IMR-90 (cell line): ENCODE data around the gene LIMS1. TPM values are rescaled to one million over a fixed set of nuclear protein-coding genes. Genes with fewer than 3 reads are reported as not detected.

Source experiments
- ATAC-seq: fragments of 200-7000 bp; cut with Tn5 transposase; 2 replicates; pipeline ENCODE4 v1.9.1; 2020; ENCODE audit warnings: low read depth, mild to moderate bottlenecking, moderate library complexity
- BruUV-seq: library from RNA; stranded (reverse); fragments of 400-500 nt; replicated peaks from 2 replicates; lab custom pipeline; 2021; lab: Mats Ljungman, UMichigan
- CTCF ChIA-PET: fragments of 300-600 bp; formaldehyde crosslinking; extraction: SDS; loops from one replicate; lab custom pipeline; 2021; ENCODE audit warnings: antibody characterized with exemption; lab: Yijun Ruan, JAX
- POLR2A ChIA-PET: fragments of 300-600 bp; sonication (Branson Sonifier 250); formaldehyde crosslinking; loops from one replicate; lab custom pipeline; 2022; ENCODE audit warnings: antibody characterized with exemption; ENCODE audit not compliant: unreplicated experiment; lab: Charles Lee
- DNase-seq: peaks from one replicate; pipeline ENCODE4 v3.0.0; 2013
- H2AFZ ChIP-seq: replicated peaks from 2 replicates; pipeline ENCODE3; 2013; ENCODE audit warnings: low read length, mild to moderate bottlenecking; ENCODE audit not compliant: poor library complexity
- H2AK5ac ChIP-seq: 2 replicates; pipeline ENCODE4 v1.6.1; 2013; ENCODE audit warnings: low read depth, low read length, inconsistent platforms
- H2AK9ac ChIP-seq: replicated peaks from 2 replicates; pipeline ENCODE3; 2013; ENCODE audit warnings: mild to moderate bottlenecking, low read depth, low read length, moderate library complexity; ENCODE audit not compliant: poor library complexity
- H2BK120ac ChIP-seq: 2 replicates; pipeline ENCODE4 v1.6.1; 2013; ENCODE audit warnings: low read depth, low read length, inconsistent platforms
- H2BK15ac ChIP-seq: 3 replicates; pipeline ENCODE4 v1.6.1; 2013; ENCODE audit warnings: low read depth, low read length, inconsistent platforms
- H2BK20ac ChIP-seq: 2 replicates; pipeline ENCODE4 v1.6.1; 2013; ENCODE audit warnings: low read depth, mild to moderate bottlenecking, inconsistent platforms, low read length, moderate library complexity
- H2BK5ac ChIP-seq: 2 replicates; pipeline ENCODE4 v1.6.1; 2013; ENCODE audit warnings: mild to moderate bottlenecking, low read depth, low read length, inconsistent platforms; ENCODE audit not compliant: poor library complexity, severe bottlenecking
- H3K14ac ChIP-seq: replicated peaks from 2 replicates; pipeline ENCODE4 v1.6.1; 2013; ENCODE audit warnings: low read depth, low read length, inconsistent platforms
- H3K18ac ChIP-seq: 2 replicates; pipeline ENCODE4 v1.6.1; 2013; ENCODE audit warnings: low read depth, low read length, control low read depth
- H3K23ac ChIP-seq: 2 replicates; pipeline ENCODE4 v1.6.1; 2013; ENCODE audit warnings: low read depth, low read length, inconsistent platforms
- H3K27ac ChIP-seq: 2 replicates; pipeline ENCODE4 v1.5.1; 2013; ENCODE audit warnings: mild to moderate bottlenecking, control low read depth, low read length; ENCODE audit not compliant: insufficient read depth
- H3K27me3 ChIP-seq: 2 replicates; pipeline ENCODE4 v1.6.1; 2013; ENCODE audit warnings: low read length; ENCODE audit not compliant: control insufficient read depth, insufficient read depth
- H3K36me3 ChIP-seq: 2 replicates; pipeline ENCODE4 v1.6.1; 2013; ENCODE audit warnings: low read length, mixed read lengths; ENCODE audit not compliant: control insufficient read depth, insufficient read depth
- H3K4ac ChIP-seq: 2 replicates; pipeline ENCODE4 v1.6.1; 2013; ENCODE audit warnings: low read depth, low read length, inconsistent platforms
- H3K4me1 ChIP-seq: 2 replicates; pipeline ENCODE4 v1.6.1; 2013; ENCODE audit warnings: low read length, mixed read lengths; ENCODE audit not compliant: control insufficient read depth, insufficient read depth
- H3K4me2 ChIP-seq: 2 replicates; pipeline ENCODE4 v1.6.1; 2013; ENCODE audit warnings: low read depth, mild to moderate bottlenecking, control low read depth, low read length, moderate library complexity
- H3K4me3 ChIP-seq: 2 replicates; pipeline ENCODE4 v1.5.1; 2013; ENCODE audit warnings: low read depth, mild to moderate bottlenecking, control low read depth, low read length, moderate library complexity; ENCODE audit not compliant: insufficient read depth
- H3K56ac ChIP-seq: 2 replicates; pipeline ENCODE4 v1.6.1; 2013; ENCODE audit warnings: low read length, inconsistent platforms; ENCODE audit not compliant: insufficient read depth; ENCODE audit errors: extremely low read depth
- H3K79me1 ChIP-seq, 2 experiments: 2 replicates each; pipeline ENCODE4 v1.6.1; 2013; ENCODE audit warnings: low read length in 2 of 2, inconsistent platforms in 1 of 2, low read depth in 1 of 2
- H3K9ac ChIP-seq: 2 replicates; pipeline ENCODE4 v1.6.1; 2013; ENCODE audit warnings: low read depth, low read length, control low read depth
- H3K9me1 ChIP-seq: 2 replicates; pipeline ENCODE4 v1.6.1; 2013; ENCODE audit warnings: low read length, inconsistent platforms; ENCODE audit not compliant: insufficient read depth
- H3K9me3 ChIP-seq: 2 replicates; pipeline ENCODE4 v1.6.1; 2013; ENCODE audit warnings: low read length; ENCODE audit not compliant: control insufficient read depth, insufficient read depth
- H4K20me1 ChIP-seq: 2 replicates; pipeline ENCODE4 v1.6.1; 2013; ENCODE audit warnings: low read length, inconsistent platforms; ENCODE audit not compliant: insufficient read depth
- H4K5ac ChIP-seq: 2 replicates; pipeline ENCODE4 v1.6.1; 2013; ENCODE audit warnings: mild to moderate bottlenecking, low read depth, low read length, control low read depth
- H4K8ac ChIP-seq, 2 experiments: 2 replicates each; pipeline ENCODE4 v1.6.1; 2013; ENCODE audit warnings: low read depth in 2 of 2, low read length in 2 of 2, control low read depth in 1 of 2, inconsistent platforms in 1 of 2
- H4K91ac ChIP-seq: 2 replicates; pipeline ENCODE4 v1.6.1; 2013; ENCODE audit warnings: low read depth, low read length, inconsistent platforms; ENCODE audit not compliant: insufficient read depth
- BHLHE40 ChIP-seq: fragments of 150-350 bp; IDR thresholded peaks from 2 replicates; pipeline ENCODE4 v1.6.1; 2016; ENCODE audit warnings: mild to moderate bottlenecking, low read depth, low read length
- CEBPB ChIP-seq: IDR thresholded peaks from 2 replicates; pipeline ENCODE4 v1.6.1; 2012; ENCODE audit warnings: low read depth, low read length, improper control_type of control experiment
- FOS ChIP-seq: fragments of 150-350 bp; IDR thresholded peaks from 2 replicates; pipeline ENCODE4 v1.6.1; 2016; ENCODE audit warnings: low read depth, low read length
- MAFK ChIP-seq: IDR thresholded peaks from 2 replicates; pipeline ENCODE4 v1.6.1; 2012; ENCODE audit warnings: low read depth, low read length, improper control_type of control experiment
- MAZ ChIP-seq: IDR thresholded peaks from 2 replicates; pipeline ENCODE4 v1.6.1; 2012; ENCODE audit warnings: low read depth, mild to moderate bottlenecking, low read length, improper control_type of control experiment, moderate library complexity, borderline replicate concordance
- MXI1 ChIP-seq: IDR thresholded peaks from 2 replicates; pipeline ENCODE4 v1.6.1; 2012; ENCODE audit warnings: low read depth, mild to moderate bottlenecking, low read length, moderate library complexity, borderline replicate concordance
- NFE2L2 ChIP-seq: fragments of 150-350 bp; IDR thresholded peaks from 2 replicates; pipeline ENCODE4 v1.6.1; 2016; ENCODE audit warnings: low read depth, mild to moderate bottlenecking, low read length
- POLR2A ChIP-seq: IDR thresholded peaks from 2 replicates; pipeline ENCODE4 v1.6.1; 2012; ENCODE audit warnings: mild to moderate bottlenecking, low read depth, low read length
- RAD21 ChIP-seq: IDR thresholded peaks from 2 replicates; pipeline ENCODE4 v1.6.1; 2012; ENCODE audit warnings: low read length, improper control_type of control experiment
- RCOR1 ChIP-seq: IDR thresholded peaks from 2 replicates; pipeline ENCODE4 v1.6.1; 2012; ENCODE audit warnings: mild to moderate bottlenecking, low read length, improper control_type of control experiment; ENCODE audit not compliant: insufficient replicate concordance
- RFX5 ChIP-seq: IDR thresholded peaks from 2 replicates; pipeline ENCODE4 v1.8.0; 2012; ENCODE audit warnings: low read depth, mild to moderate bottlenecking, low read length, moderate library complexity
- SMC3 ChIP-seq: fragments of 150-350 bp; IDR thresholded peaks from 2 replicates; pipeline ENCODE4 v1.6.1; 2016; ENCODE audit warnings: low read depth, mild to moderate bottlenecking, antibody characterized with exemption, low read length, moderate library complexity
- WGBS, 2 experiments: methylation state at CpG; one replicate each; pipeline versions ENCODE4 v1.1.5 to v1.1.7; 2013; ENCODE audit warnings: missing lambda C conversion rate in 2 of 2; ENCODE audit not compliant: insufficient read length in 1 of 2; ENCODE audit errors: extremely low coverage in 2 of 2; 5-methylcytosine and 5-hydroxymethylcytosine counted together
- dilution Hi-C: fragments of 300-500 bp; cut with HindIII; formaldehyde crosslinking; loops from one replicate; pipeline ENCODE4 v1.14.3; 2018; ENCODE audit warnings: low sequenced_read_pairs; ENCODE audit not compliant: unreplicated experiment
- in situ Hi-C: fragments of 300-500 bp; cut with MboI; formaldehyde crosslinking; loops from 3 replicates; pipeline ENCODE4 v1.14.3; 2019; ENCODE audit warnings: low sequenced_read_pairs, inconsistent platforms, mixed read lengths
- intact Hi-C: fragments of 100-400 bp; cut with micrococcal nuclease; formaldehyde crosslinking; loops from 2 replicates; pipeline ENCODE4 v1.10.0; 2022
- polyA plus RNA-seq, 3 experiments: library from polyadenylated mRNA; depleted of rRNA; stranded (reverse); fragments of >200 nt; gene quantifications; 2 replicates each; pipeline ENCODE4 v1.2.3, GENCODE V29; 2012; ENCODE audit warnings: low replicate concordance in 1 of 3
- total RNA-seq: library from RNA; depleted of rRNA; stranded (reverse); fragments of >200 nt; gene quantifications from 2 replicates; pipeline ENCODE4 v1.2.3, GENCODE V29; 2012
- TF ChIP-seq, protein P1 (sequence below): fragments of 150-350 bp; IDR thresholded peaks from 2 replicates; pipeline ENCODE4 v1.6.1; 2017; ENCODE audit warnings: mild to moderate bottlenecking, antibody characterized with exemption, low read length, low read depth
- TF ChIP-seq, protein P2 (sequence below): fragments of 150-350 bp; IDR thresholded peaks from 2 replicates; pipeline ENCODE4 v1.6.1; 2016; ENCODE audit warnings: low read depth, mild to moderate bottlenecking, low read length, moderate library complexity, borderline replicate concordance

LIMS1 gene
- total and polyA plus RNA-seq, 2 of the 4 experiments (the other 2 are of a cell fraction) = 59.1 to 131 TPM

DNA sequence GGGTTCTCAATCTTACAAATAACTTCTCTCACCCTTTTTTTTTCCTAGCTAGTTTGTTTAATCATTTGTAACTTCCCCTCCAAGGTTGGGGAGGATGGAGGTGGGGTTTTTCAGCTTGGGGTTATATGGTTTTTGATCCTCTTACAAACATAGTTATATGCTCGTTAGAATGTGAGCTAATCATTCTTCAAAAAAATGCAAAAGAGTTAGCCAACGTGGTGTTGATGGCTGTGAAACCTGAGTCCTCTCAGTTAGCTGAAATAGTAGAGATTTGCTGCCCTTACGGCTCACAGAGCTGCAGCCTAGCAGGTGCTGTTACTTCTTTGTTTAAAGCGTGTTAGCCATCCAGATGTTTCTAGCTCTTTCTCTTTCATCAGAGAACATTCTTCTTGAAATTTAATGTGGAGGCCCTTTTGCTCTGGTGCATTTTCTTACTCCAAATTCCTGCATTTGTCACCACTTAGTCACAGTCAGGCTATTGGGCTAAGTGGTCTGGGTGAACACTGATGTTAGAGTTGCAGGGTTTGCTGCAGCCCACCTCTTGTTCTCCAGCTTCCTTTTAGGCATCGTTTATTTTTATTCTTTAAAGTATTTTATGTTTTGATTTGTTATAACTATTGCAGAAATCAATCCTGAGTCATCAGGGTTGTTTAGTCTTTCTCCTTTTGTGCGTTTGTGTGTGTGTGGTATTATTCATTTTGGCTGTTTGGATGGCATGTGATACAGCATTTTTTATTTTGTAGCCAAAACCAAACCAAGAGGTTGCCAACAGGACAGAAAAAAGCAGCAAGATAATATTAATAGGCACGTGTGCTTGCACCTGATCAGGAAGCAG is 41.1 kb downstream of the LIMS1 start:
- Histone ChIP-seq H4K20me1 (peaks cover 19% of the 10 kb centered on the region), H2BK120ac (peak overlapping the region; percentile 80), H3K36me3 (no peaks in the 10 kb centered on the region), H3K9me3 (no peaks in the 10 kb centered on the region), H4K5ac (peak overlapping the region; percentile 65), H3K4ac (peak overlapping the region; percentile 85), H4K8ac (peak overlapping the region in 1 of 2 experiments; percentile 55; a peak in 1 of 4 replicates), H2AK5ac (0 out of 2 replicates have a peak overlapping the region, but pooled peaks have one; percentile 46), H3K4me2 (peak overlapping the region; percentile 71), H3K9me1 (peaks cover 30% of the 10 kb centered on the region), H3K18ac (peak overlapping the region; percentile 63; the same call in 1 of the 2 replicates), H3K27ac (peak overlapping the region; percentile 60; the same call in 1 of the 2 replicates), H2AK9ac (no peak overlapping the region), H3K9ac (no peak overlapping the region), H3K4me1 (peaks cover 37% of the 10 kb centered on the region), H3K14ac (peak overlapping the region; percentile 80; the same call in 1 of the 2 replicates), H3K4me3 (no peak overlapping the region), H3K56ac (peak overlapping the region; percentile 63), H2BK5ac (peak overlapping the region; percentile 93), H3K23ac (peak overlapping the region; percentile 65; the same call in 1 of the 2 replicates), H4K91ac (peak overlapping the region; percentile 77), H2BK15ac (peak overlapping the region; percentile 74; the same call in 1 of the 3 replicates), H2BK20ac (peak overlapping the region; percentile 79), H3K79me1 (peaks cover 24 to 68% of the 10 kb centered on the region in 2 experiments), H3K27me3 (no peaks in the 10 kb centered on the region), H2AFZ (no peak overlapping the region)
- ATAC-seq = peak; percentile 50
- CTCF ChIA-PET = interaction anchor here (0.5 to 1.7 kb wide), 6 partner anchors 11 to 90 kb away, joined by 3 to 6 read pairs (median 4); no protein-coding TSS in a partner anchor
- BruUV-seq = no TSS peak
- in situ Hi-C loops (no loop called here), dilution Hi-C loops (no loop called here), intact Hi-C loops (loop anchor here (2.0 kb wide), 1 partner anchor 41 kb away; the partner anchor contains the start of gene LIMS1)
- DNase-seq = peak; percentile 95
- POLR2A ChIA-PET = interaction anchor here (0.6 to 1.1 kb wide), 2 partner anchors 20 to 40 kb away, joined by 3 read pairs; no protein-coding TSS in a partner anchor
- 0% methylated on average over 2 of the region's 7 CpGs; no CpG with 5 or more reads in 1 of the 2 experiments for WGBS, 2 experiments
- TF ChIP-seq SMC3 (no peak; the same call in 1 of the 2 replicates), BHLHE40 (peak; percentile 86), RAD21 (no peak), NFE2L2 (peak; percentile 80; the same call in 1 of the 2 replicates), POLR2A (no peak), FOS (peak; percentile 94), RFX5 (no peak), CEBPB (peak; percentile 91), MXI1 (0 out of 2 replicates have a peak, but pooled peaks have one; percentile 15), MAZ (no peak), MAFK (0 out of 2 replicates have a peak, but pooled peaks have one; percentile 29), RCOR1 (peak; percentile 87)
- TF ChIP-seq, protein P1, sequence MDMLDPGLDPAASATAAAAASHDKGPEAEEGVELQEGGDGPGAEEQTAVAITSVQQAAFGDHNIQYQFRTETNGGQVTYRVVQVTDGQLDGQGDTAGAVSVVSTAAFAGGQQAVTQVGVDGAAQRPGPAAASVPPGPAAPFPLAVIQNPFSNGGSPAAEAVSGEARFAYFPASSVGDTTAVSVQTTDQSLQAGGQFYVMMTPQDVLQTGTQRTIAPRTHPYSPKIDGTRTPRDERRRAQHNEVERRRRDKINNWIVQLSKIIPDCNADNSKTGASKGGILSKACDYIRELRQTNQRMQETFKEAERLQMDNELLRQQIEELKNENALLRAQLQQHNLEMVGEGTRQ = peak; percentile 59
- TF ChIP-seq, protein P2, sequence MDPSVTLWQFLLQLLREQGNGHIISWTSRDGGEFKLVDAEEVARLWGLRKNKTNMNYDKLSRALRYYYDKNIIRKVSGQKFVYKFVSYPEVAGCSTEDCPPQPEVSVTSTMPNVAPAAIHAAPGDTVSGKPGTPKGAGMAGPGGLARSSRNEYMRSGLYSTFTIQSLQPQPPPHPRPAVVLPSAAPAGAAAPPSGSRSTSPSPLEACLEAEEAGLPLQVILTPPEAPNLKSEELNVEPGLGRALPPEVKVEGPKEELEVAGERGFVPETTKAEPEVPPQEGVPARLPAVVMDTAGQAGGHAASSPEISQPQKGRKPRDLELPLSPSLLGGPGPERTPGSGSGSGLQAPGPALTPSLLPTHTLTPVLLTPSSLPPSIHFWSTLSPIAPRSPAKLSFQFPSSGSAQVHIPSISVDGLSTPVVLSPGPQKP = no peak
